Measurements from ENCODE around the gene LYPLAL1.

DNA sequence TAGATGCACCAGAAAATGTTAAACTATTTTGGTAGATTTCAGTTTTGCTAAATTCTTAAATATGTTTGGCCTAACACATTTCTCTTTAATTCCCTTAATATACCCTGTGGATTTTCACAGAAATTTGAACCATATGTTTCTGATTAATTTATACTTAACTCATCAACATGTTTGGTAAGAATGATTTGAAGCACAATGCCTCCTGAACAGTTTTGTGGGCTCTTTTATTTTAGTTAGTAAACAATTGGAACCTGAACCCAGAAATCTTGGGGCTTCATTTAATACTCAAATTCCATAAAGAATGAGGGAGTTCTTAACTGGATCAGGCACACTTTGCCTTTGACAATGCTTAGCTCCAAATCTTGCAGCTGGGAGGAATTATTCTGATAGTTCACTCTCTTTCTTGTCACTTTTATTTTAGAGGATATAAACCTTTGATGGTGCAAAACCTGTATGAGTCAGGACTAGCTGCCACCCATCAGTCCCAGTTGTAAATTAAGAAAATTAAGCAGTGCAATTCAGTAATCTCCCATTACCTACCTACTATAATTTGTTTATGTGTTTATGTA lies 24.6 kb upstream of the LYPLAL1 start:
- TF ChIP-seq RFX5 (IDR thresholded peaks at IDR 0.05; ENCODE audit: low read length) = no peak
- TF ChIP-seq, protein P1, sequence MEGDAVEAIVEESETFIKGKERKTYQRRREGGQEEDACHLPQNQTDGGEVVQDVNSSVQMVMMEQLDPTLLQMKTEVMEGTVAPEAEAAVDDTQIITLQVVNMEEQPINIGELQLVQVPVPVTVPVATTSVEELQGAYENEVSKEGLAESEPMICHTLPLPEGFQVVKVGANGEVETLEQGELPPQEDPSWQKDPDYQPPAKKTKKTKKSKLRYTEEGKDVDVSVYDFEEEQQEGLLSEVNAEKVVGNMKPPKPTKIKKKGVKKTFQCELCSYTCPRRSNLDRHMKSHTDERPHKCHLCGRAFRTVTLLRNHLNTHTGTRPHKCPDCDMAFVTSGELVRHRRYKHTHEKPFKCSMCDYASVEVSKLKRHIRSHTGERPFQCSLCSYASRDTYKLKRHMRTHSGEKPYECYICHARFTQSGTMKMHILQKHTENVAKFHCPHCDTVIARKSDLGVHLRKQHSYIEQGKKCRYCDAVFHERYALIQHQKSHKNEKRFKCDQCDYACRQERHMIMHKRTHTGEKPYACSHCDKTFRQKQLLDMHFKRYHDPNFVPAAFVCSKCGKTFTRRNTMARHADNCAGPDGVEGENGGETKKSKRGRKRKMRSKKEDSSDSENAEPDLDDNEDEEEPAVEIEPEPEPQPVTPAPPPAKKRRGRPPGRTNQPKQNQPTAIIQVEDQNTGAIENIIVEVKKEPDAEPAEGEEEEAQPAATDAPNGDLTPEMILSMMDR (IDR thresholded peaks at IDR 0.05) = no peak
- no peak for TF ChIP-seq MXI1 (IDR thresholded peaks at IDR 0.05; ENCODE audit: low read depth, low read length)
- TF ChIP-seq JUND (IDR thresholded peaks at IDR 0.05) = no peak
- no peak for TF ChIP-seq SIN3A (IDR thresholded peaks at IDR 0.05; ENCODE audit: borderline replicate concordance, low read depth, low read length)
- no peak for TF ChIP-seq GATA2 (CRISPR knock-in tag; IDR thresholded peaks at IDR 0.05)
- TF ChIP-seq EP300 (IDR thresholded peaks at IDR 0.05; ENCODE audit: borderline replicate concordance in 1 of 2, low read depth in 1 of 2, low read length in 1 of 2) = no peak; a peak in 1 of 4 replicates
- TF ChIP-seq, protein P2, sequence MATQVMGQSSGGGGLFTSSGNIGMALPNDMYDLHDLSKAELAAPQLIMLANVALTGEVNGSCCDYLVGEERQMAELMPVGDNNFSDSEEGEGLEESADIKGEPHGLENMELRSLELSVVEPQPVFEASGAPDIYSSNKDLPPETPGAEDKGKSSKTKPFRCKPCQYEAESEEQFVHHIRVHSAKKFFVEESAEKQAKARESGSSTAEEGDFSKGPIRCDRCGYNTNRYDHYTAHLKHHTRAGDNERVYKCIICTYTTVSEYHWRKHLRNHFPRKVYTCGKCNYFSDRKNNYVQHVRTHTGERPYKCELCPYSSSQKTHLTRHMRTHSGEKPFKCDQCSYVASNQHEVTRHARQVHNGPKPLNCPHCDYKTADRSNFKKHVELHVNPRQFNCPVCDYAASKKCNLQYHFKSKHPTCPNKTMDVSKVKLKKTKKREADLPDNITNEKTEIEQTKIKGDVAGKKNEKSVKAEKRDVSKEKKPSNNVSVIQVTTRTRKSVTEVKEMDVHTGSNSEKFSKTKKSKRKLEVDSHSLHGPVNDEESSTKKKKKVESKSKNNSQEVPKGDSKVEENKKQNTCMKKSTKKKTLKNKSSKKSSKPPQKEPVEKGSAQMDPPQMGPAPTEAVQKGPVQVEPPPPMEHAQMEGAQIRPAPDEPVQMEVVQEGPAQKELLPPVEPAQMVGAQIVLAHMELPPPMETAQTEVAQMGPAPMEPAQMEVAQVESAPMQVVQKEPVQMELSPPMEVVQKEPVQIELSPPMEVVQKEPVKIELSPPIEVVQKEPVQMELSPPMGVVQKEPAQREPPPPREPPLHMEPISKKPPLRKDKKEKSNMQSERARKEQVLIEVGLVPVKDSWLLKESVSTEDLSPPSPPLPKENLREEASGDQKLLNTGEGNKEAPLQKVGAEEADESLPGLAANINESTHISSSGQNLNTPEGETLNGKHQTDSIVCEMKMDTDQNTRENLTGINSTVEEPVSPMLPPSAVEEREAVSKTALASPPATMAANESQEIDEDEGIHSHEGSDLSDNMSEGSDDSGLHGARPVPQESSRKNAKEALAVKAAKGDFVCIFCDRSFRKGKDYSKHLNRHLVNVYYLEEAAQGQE (IDR thresholded peaks at IDR 0.05; ENCODE audit: low read depth, low read length) = no peak
- TF ChIP-seq EZH2phosphoT487 (IDR thresholded peaks at IDR 0.05; ENCODE audit: borderline replicate concordance, low read depth) = no peak
